ENCODE results near the gene ERC2. TPM values are rescaled to one million over a fixed set of nuclear protein-coding genes. Genes with fewer than 3 reads are reported as not detected.

Gene ERC2
- total RNA-seq, 1 donor from 2014 or later, result under 0.01 TPM

GRCh38 chr3:56053727-56054126, 414.5 kb downstream of the ERC2 start:
- TF ChIP-seq CTCF (IDR thresholded peaks at IDR 0.05; ENCODE audit: insufficient read depth, low read length, severe bottlenecking), result no peak
- H3K36me3 ChIP-seq (ENCODE audit: control insufficient read depth, insufficient read depth, low read length), result no peaks in the 10 kb centered on the region
- peaks cover 2% of the 10 kb centered on the region for H3K27me3 ChIP-seq (ENCODE audit: control insufficient read depth, insufficient read depth, low read length)
- no peak overlapping the region for H3K4me3 ChIP-seq (ENCODE audit: low read depth, low read length)
- DNase-seq (ENCODE audit: low read depth), result no peak
- no peak for FAIRE-seq

DNA sequence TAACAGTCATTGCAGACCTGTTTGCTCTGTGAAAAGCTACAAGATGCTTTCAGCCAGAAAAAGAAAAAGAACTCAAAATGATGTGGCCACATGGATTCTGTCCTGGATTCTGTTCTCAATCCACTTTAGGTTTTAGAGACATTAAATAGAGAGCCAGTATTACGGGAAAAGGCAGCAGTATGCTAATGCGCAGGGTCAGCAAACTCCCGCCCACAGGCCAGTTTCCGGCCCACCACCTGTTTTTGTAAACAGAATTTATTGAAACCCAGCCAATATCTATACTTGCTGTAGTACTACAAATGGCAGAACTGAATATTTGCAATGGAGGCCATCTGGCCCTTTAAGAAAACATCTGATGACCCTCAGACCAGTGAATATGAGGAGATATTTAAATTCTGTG, 416.1 kb downstream of the ERC2 start:
- FAIRE-seq (no peak), DNase-seq (ENCODE audit: low read depth) (no peak)
- peaks cover 2% of the 10 kb centered on the region for H3K27me3 ChIP-seq (ENCODE audit: control insufficient read depth, insufficient read depth, low read length)
- no peak overlapping the region for H3K4me3 ChIP-seq (ENCODE audit: low read depth, low read length)
- TF ChIP-seq CTCF (IDR thresholded peaks at IDR 0.05; ENCODE audit: insufficient read depth, low read length, severe bottlenecking), result no peak
- H3K36me3 ChIP-seq (ENCODE audit: control insufficient read depth, insufficient read depth, low read length), result no peaks in the 10 kb centered on the region

DNA sequence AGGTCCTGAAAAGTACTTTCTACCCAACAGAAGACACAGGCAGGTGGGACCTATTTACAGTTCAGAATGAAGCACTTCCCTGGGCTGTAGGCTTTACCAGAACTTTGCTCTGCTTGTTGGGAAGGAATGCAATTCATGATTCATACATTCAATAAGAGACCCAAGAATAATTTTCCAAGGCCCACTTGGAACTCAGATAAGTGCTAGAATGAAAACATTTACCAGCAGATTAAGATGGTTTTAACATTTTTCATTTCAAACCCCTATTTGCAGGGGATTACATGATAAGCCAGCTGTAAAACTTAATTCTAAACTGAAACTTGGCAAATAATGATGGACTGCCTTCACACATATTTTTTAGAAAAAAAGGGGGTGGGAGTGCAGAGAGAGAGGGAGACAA, 417.2 kb downstream of the ERC2 start:
- FAIRE-seq, result no peak
- H3K4me3 ChIP-seq (ENCODE audit: low read depth, low read length), result no peak overlapping the region
- peaks cover 2% of the 10 kb centered on the region for H3K27me3 ChIP-seq (ENCODE audit: control insufficient read depth, insufficient read depth, low read length)
- TF ChIP-seq CTCF (IDR thresholded peaks at IDR 0.05; ENCODE audit: insufficient read depth, low read length, severe bottlenecking), result no peak
- no peaks in the 10 kb centered on the region for H3K36me3 ChIP-seq (ENCODE audit: control insufficient read depth, insufficient read depth, low read length)
- DNase-seq (ENCODE audit: low read depth), result no peak

GRCh38 chr3:56048946-56049345, 419.3 kb downstream of the ERC2 start:
- Histone ChIP-seq H3K27me3 (ENCODE audit: control insufficient read depth, insufficient read depth, low read length) (peaks cover 2% of the 10 kb centered on the region), H3K36me3 (ENCODE audit: control insufficient read depth, insufficient read depth, low read length) (no peaks in the 10 kb centered on the region), H3K4me3 (ENCODE audit: low read depth, low read length) (no peak overlapping the region)
- TF ChIP-seq CTCF (IDR thresholded peaks at IDR 0.05; ENCODE audit: insufficient read depth, low read length, severe bottlenecking), result no peak
- DNase-seq (ENCODE audit: low read depth) (no peak), FAIRE-seq (no peak)

DNA sequence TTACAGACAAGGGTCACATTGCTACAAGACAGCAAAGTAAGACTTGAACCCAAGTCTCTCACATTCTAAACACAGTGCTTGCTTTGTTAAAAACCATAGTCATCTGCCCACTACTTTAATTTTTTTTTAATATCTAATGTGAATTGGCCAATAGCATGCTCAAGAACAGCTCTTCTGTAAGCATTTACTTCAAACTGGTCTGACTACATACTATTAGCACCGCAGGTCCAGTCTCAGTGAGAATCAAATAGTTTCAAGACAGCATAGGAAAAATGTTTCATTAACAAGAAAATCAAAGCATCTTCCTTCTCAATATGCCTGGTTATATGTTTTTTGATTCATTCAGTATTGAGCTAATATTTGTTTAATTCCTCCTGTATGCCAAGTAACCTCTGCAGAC, 419.9 kb downstream of the ERC2 start:
- Histone ChIP-seq H3K27me3 (ENCODE audit: control insufficient read depth, insufficient read depth, low read length) (peaks cover 2% of the 10 kb centered on the region), H3K36me3 (ENCODE audit: control insufficient read depth, insufficient read depth, low read length) (no peaks in the 10 kb centered on the region), H3K4me3 (ENCODE audit: low read depth, low read length) (no peak overlapping the region)
- TF ChIP-seq CTCF (IDR thresholded peaks at IDR 0.05; ENCODE audit: insufficient read depth, low read length, severe bottlenecking), result no peak
- FAIRE-seq, result no peak
- DNase-seq (ENCODE audit: low read depth), result no peak

GRCh38 chr3:56042326-56042951, 425.8 kb downstream of the ERC2 start:
- Histone ChIP-seq H3K36me3 (ENCODE audit: control insufficient read depth, insufficient read depth, low read length) (no peaks in the 10 kb centered on the region), H3K27me3 (ENCODE audit: control insufficient read depth, insufficient read depth, low read length) (no peaks in the 10 kb centered on the region), H3K4me3 (ENCODE audit: low read depth, low read length) (no peak overlapping the region)
- DNase-seq (ENCODE audit: low read depth), result peak; percentile 48
- peak; percentile 28 for FAIRE-seq
- TF ChIP-seq CTCF (IDR thresholded peaks at IDR 0.05; ENCODE audit: insufficient read depth, low read length, severe bottlenecking), result peak; percentile 56
